GM23338 (cell line): ENCODE results near the gene DPP9. TPM values are rescaled to one million over a fixed set of nuclear protein-coding genes. Genes with fewer than 3 reads are reported as not detected.

Experiments used
- ATAC-seq: fragments of 200-7000 bp; cut with Tn5 transposase; 3 replicates; pipeline ENCODE4 v1.9.1; 2020
- DNase-seq: peaks from one replicate; pipeline ENCODE4 v3.0.0-alpha.2; 2015; ENCODE audit warnings: low spot score
- H2AFZ ChIP-seq: fragments of 200-600 bp; sonication (generic); 2 replicates; pipeline ENCODE4 v1.8.0; 2016; ENCODE audit warnings: antibody characterized with exemption, mild to moderate bottlenecking, moderate library complexity
- H3F3A ChIP-seq: fragments of 200-600 bp; sonication (generic); replicated peaks from 2 replicates; pipeline ENCODE4 v1.8.0; 2017; ENCODE audit warnings: antibody characterized with exemption, mixed run types, low read depth
- H3K27ac ChIP-seq: fragments of 200-600 bp; sonication (generic); 2 replicates; pipeline ENCODE4 v1.6.1; 2016; ENCODE audit warnings: low read depth
- H3K27me3 ChIP-seq: fragments of 200-600 bp; sonication (generic); 2 replicates; pipeline ENCODE4 v1.8.0; 2016; ENCODE audit warnings: mild to moderate bottlenecking, mixed run types, moderate library complexity; ENCODE audit not compliant: insufficient read depth
- H3K36me3 ChIP-seq: fragments of 200-600 bp; sonication (generic); 2 replicates; pipeline ENCODE4 v1.8.0; 2016; ENCODE audit warnings: mild to moderate bottlenecking; ENCODE audit not compliant: insufficient read depth
- H3K4me1 ChIP-seq: fragments of 200-600 bp; sonication (generic); 2 replicates; pipeline ENCODE4 v1.8.0; 2016; ENCODE audit warnings: mild to moderate bottlenecking, moderate library complexity; ENCODE audit not compliant: insufficient read depth
- H3K4me2 ChIP-seq: fragments of 200-600 bp; sonication (generic); 2 replicates; pipeline ENCODE4 v1.7.1; 2017; ENCODE audit warnings: mixed run types
- H3K4me3 ChIP-seq: fragments of 200-600 bp; sonication (generic); 2 replicates; pipeline ENCODE4 v1.6.1; 2016; ENCODE audit warnings: mixed run types
- H3K79me2 ChIP-seq: fragments of 200-600 bp; sonication (generic); replicated peaks from 2 replicates; pipeline ENCODE4 v1.8.0; 2017; ENCODE audit warnings: mild to moderate bottlenecking; ENCODE audit not compliant: insufficient read depth
- H3K9me2 ChIP-seq: fragments of 200-600 bp; sonication (generic); 2 replicates; pipeline ENCODE4 v1.8.0; 2017; ENCODE audit not compliant: insufficient read depth
- H4K20me1 ChIP-seq: fragments of 200-600 bp; sonication (generic); replicated peaks from 2 replicates; pipeline ENCODE4 v1.8.0; 2017; ENCODE audit warnings: mild to moderate bottlenecking; ENCODE audit not compliant: insufficient read depth
- H3K27ac Mint-ChIP-seq: 2 replicates; pipeline ENCODE4 v1.8.0; 2020; ENCODE audit warnings: inconsistent platforms, mild to moderate bottlenecking, moderate library complexity, mixed read lengths
- H3K27me3 Mint-ChIP-seq: 3 replicates; pipeline ENCODE4 v1.8.0; 2022; ENCODE audit warnings: low read depth, mild to moderate bottlenecking, moderate library complexity, mixed read lengths, inconsistent platforms; ENCODE audit not compliant: insufficient read depth, poor library complexity
- H3K36me3 Mint-ChIP-seq: 3 replicates; pipeline ENCODE4 v1.8.0; 2021; ENCODE audit warnings: low read depth, mild to moderate bottlenecking, inconsistent platforms, moderate library complexity, mixed read lengths
- H3K4me1 Mint-ChIP-seq: 3 replicates; pipeline ENCODE4 v1.8.0; 2020; ENCODE audit warnings: mild to moderate bottlenecking, inconsistent platforms, mixed read lengths
- H3K4me3 Mint-ChIP-seq: 3 replicates; pipeline ENCODE4 v1.8.0; 2021; ENCODE audit warnings: moderate library complexity, mild to moderate bottlenecking, inconsistent platforms, mixed read lengths
- H3K9me3 Mint-ChIP-seq: 3 replicates; pipeline ENCODE4 v1.8.0; 2020; ENCODE audit warnings: moderate library complexity, mild to moderate bottlenecking, inconsistent platforms, mixed read lengths
- CREB1 ChIP-seq: fragments of 250-450 bp; sonication (Bioruptor Pico); IDR thresholded peaks from 2 replicates; pipeline ENCODE4 v1.5.0; 2020; ENCODE audit warnings: low read depth, mild to moderate bottlenecking, moderate library complexity
- POLR2AphosphoS5 ChIP-seq: IDR thresholded peaks from 2 replicates; pipeline ENCODE4 v1.6.1; 2016; ENCODE audit warnings: antibody characterized with exemption, low read depth
- STAT1 ChIP-seq: IDR thresholded peaks from one replicate; pipeline ENCODE4 v1.6.1; 2016; ENCODE audit warnings: antibody characterized with exemption; ENCODE audit not compliant: unreplicated experiment
- polyA plus RNA-seq: library from polyadenylated mRNA; unstranded; fragments of >200 nt; fragmentation: Nextera tagmentation; extraction: Ambion mirVana; gene quantifications from 2 replicates; pipeline ENCODE4 v1.2.1, GENCODE V29; 2016
- total RNA-seq: library from RNA; depleted of rRNA; stranded (reverse); fragments of >200 nt; shearing (Covaris generic); gene quantifications from 2 replicates; pipeline ENCODE4 v1.2.3, GENCODE V29; 2014
- TF ChIP-seq, protein P1 (sequence below): IDR thresholded peaks from 2 replicates; pipeline ENCODE4 v1.6.1; 2016; ENCODE audit warnings: antibody characterized with exemption
- TF ChIP-seq, protein P2 (sequence below): fragments of 250-450 bp; sonication (Bioruptor Pico); IDR thresholded peaks from 2 replicates; pipeline ENCODE4 v1.5.0; 2020; ENCODE audit warnings: mild to moderate bottlenecking, moderate library complexity

DPP9 gene
- total and polyA plus RNA-seq, 2 experiments from 2014 or later: 19.5 to 49.2 TPM

- Mint-ChIP-seq H3K4me3 (peak within 1 kb of the TSS; percentile 93), H3K27me3 (peaks cover 7% of the 10 kb centered on the region), H3K4me1 (peaks cover 2% of the 10 kb centered on the region; the same call in 1 of the 3 replicates), H3K36me3 (peaks cover 9% of the 10 kb centered on the region; the same call in 2 of the 3 replicates), H3K9me3 (no peaks in the 10 kb centered on the region), H3K27ac (peak within 1 kb of the TSS; percentile 92)
- Histone ChIP-seq H3F3A (peaks cover 15% of the 10 kb centered on the region; the same call in 1 of the 2 replicates), H3K27ac (no peak within 1 kb of the TSS; the same call in 1 of the 2 replicates), H3K4me3 (peak within 1 kb of the TSS; percentile 91), H2AFZ (peak within 1 kb of the TSS; percentile 87), H3K9me2 (no peaks in the 10 kb centered on the region), H3K36me3 (no peaks in the 10 kb centered on the region), H3K79me2 (peaks cover 19% of the 10 kb centered on the region), H3K4me2 (peak within 1 kb of the TSS; percentile 91), H4K20me1 (0 out of 2 replicates have a peak, but pooled peaks cover 2% of the 10 kb centered on the region), H3K27me3 (no peaks in the 10 kb centered on the region), H3K4me1 (0 out of 2 replicates have a peak, but pooled peaks cover 5% of the 10 kb centered on the region)
- peak; percentile 95 for ATAC-seq
- DNase-seq: peak; percentile 95
- TF ChIP-seq POLR2AphosphoS5 (peak; percentile 89), STAT1 (no peak), CREB1 (CRISPR knock-in tag) (peak; percentile 86)
- TF ChIP-seq, protein P1, sequence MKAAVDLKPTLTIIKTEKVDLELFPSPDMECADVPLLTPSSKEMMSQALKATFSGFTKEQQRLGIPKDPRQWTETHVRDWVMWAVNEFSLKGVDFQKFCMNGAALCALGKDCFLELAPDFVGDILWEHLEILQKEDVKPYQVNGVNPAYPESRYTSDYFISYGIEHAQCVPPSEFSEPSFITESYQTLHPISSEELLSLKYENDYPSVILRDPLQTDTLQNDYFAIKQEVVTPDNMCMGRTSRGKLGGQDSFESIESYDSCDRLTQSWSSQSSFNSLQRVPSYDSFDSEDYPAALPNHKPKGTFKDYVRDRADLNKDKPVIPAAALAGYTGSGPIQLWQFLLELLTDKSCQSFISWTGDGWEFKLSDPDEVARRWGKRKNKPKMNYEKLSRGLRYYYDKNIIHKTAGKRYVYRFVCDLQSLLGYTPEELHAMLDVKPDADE: 0 out of 2 replicates have a peak, but pooled peaks have one; percentile 36
- TF ChIP-seq, protein P2, sequence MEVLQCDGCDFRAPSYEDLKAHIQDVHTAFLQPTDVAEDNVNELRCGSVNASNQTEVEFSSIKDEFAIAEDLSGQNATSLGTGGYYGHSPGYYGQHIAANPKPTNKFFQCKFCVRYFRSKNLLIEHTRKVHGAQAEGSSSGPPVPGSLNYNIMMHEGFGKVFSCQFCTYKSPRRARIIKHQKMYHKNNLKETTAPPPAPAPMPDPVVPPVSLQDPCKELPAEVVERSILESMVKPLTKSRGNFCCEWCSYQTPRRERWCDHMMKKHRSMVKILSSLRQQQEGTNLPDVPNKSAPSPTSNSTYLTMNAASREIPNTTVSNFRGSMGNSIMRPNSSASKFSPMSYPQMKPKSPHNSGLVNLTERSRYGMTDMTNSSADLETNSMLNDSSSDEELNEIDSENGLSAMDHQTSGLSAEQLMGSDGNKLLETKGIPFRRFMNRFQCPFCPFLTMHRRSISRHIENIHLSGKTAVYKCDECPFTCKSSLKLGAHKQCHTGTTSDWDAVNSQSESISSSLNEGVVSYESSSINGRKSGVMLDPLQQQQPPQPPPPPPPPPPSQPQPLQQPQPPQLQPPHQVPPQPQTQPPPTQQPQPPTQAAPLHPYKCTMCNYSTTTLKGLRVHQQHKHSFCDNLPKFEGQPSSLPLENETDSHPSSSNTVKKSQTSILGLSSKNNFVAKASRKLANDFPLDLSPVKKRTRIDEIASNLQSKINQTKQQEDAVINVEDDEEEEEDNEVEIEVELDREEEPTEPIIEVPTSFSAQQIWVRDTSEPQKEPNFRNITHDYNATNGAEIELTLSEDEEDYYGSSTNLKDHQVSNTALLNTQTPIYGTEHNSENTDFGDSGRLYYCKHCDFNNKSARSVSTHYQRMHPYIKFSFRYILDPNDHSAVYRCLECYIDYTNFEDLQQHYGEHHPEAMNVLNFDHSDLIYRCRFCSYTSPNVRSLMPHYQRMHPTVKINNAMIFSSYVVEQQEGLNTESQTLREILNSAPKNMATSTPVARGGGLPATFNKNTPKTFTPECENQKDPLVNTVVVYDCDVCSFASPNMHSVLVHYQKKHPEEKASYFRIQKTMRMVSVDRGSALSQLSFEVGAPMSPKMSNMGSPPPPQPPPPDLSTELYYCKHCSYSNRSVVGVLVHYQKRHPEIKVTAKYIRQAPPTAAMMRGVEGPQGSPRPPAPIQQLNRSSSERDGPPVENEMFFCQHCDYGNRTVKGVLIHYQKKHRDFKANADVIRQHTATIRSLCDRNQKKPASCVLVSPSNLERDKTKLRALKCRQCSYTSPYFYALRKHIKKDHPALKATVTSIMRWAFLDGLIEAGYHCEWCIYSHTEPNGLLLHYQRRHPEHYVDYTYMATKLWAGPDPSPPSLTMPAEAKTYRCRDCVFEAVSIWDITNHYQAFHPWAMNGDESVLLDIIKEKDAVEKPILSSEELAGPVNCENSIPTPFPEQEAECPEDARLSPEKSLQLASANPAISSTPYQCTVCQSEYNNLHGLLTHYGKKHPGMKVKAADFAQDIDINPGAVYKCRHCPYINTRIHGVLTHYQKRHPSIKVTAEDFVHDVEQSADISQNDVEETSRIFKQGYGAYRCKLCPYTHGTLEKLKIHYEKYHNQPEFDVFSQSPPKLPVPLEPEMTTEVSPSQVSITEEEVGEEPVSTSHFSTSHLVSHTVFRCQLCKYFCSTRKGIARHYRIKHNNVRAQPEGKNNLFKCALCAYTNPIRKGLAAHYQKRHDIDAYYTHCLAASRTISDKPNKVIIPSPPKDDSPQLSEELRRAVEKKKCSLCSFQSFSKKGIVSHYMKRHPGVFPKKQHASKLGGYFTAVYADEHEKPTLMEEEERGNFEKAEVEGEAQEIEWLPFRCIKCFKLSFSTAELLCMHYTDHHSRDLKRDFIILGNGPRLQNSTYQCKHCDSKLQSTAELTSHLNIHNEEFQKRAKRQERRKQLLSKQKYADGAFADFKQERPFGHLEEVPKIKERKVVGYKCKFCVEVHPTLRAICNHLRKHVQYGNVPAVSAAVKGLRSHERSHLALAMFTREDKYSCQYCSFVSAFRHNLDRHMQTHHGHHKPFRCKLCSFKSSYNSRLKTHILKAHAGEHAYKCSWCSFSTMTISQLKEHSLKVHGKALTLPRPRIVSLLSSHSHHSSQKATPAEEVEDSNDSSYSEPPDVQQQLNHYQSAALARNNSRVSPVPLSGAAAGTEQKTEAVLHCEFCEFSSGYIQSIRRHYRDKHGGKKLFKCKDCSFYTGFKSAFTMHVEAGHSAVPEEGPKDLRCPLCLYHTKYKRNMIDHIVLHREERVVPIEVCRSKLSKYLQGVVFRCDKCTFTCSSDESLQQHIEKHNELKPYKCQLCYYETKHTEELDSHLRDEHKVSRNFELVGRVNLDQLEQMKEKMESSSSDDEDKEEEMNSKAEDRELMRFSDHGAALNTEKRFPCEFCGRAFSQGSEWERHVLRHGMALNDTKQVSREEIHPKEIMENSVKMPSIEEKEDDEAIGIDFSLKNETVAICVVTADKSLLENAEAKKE: no peak
Measured at GRCh38 chr19:4669723-4670480, 53.7 kb downstream of the DPP9 start, which contains the start of gene MYDGF. Gene MYDGF, minus strand, starts transcription at chr19:4670342. Its CDS starts 8 bp downstream, at chr19:4670334.
